RCC 7860 (cell line): Measurements from ENCODE around the gene PDE1C.
"Not testable (repeated sequence)": the region's sequence is repeated elsewhere in the genome, so short reads cannot be mapped to it uniquely, and the experiment has no call there.

Experiments
- DNase-seq: peaks from one replicate; pipeline ENCODE4 v3.0.0-alpha.2; 2015; ENCODE audit warnings: low spot score
- FAIRE-seq: peaks from 2 replicates; lab custom pipeline; 2012; peaks lifted over from hg19 to GRCh38; lab: Jason Lieb, UNC

Gene PDE1C

DNA sequence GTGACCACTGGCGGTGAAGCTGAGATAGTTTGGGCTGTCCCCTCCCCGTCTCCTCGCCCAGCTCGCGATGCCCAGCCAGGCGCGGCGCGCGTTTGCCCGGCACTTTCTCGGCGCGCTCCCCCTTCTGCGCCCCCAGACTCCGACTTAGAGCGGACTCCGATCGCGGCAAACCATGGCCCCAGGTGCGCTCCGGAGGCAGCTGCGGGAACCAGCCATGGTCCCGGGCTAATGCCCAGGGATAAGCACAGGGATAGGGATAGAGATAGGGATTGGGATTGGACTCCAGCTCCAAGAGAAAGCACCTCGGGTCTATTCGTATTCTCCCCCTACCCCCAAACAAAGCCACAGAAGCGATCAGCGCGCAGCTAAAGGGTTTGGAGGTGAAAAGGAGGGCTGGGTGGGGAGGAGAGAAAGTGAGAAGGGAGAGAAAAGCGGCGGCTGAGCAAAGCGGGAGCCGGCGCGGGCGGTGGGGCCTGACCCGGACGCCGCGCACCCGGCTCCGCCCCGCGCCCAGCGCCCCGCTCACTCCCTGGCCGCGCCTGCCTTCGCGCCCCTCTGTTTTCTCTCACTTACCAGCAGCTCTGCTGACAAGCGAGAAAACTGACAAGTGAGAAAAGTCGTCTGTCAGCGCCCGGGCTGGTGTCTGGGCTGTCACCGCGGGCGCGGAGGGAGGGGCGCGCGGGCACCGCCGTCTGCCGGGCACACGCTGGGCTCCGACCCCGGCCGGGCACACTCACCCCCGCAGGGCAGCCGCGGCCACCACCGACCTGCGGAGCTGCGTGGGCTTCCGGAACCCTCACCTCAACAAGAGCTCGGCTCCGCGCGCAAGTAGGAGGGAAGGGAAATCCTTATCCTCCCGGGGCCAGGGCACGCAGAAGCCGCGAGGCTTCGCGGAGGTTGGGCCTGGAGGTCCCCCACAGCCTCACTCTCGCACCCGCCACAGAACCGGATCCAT is at the start of gene PDE1C:
PDE1C (minus strand) TSS at position 2 of the 955 bp plus-strand sequence.
- no peak for DNase-seq
- FAIRE-seq: no peak

DNA sequence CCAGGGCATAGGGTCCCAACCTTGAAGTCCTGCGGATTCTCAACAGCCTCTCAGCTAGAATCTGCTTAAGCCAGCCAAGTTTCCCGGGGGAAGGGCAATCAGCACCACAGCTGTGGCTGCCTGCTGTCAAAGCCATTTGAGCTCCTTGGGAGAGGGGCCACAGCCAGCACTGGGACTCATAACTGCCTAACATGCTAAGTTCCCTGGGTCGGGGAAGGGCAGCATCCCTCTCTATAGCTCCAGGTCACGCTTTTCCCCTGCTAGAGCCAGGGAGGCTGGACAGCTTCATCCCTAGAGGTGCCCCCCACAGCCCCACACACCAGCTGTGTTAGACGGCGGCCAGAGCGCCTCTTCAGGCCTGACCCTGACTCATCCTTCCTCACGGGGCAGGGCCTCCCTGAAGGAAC is 49.6 kb upstream of the PDE1C start:
- FAIRE-seq: no peak
- DNase-seq: no peak

- no peak for FAIRE-seq
- DNase-seq: no peak
Observed at GRCh38 chr7:32117837-32118236, 47.6 kb upstream of the PDE1C start.

- no peak for FAIRE-seq
- DNase-seq: no peak
Observed at GRCh38 chr7:32116436-32116835, 46.2 kb upstream of the PDE1C start.

DNA sequence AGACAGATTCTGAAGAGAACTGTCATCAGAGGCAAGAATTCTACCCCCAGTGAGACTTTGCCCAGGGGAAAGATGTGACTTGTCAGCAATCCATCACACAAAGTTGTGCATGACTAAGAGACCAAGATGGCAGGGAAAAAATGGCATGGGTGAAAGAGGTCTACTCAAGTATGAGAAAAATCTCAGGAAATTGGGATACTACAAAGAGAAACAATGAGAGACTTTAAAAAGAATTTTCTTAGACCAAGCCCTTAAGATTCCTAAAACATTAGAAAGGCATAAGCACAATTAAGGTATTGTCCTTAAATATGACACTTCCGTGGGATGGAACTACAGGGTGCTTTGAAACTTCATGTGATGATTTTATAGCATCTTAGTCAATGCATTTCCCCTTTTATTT is 45.6 kb upstream of the PDE1C start:
- FAIRE-seq: no peak
- DNase-seq: peak; percentile 66

DNA sequence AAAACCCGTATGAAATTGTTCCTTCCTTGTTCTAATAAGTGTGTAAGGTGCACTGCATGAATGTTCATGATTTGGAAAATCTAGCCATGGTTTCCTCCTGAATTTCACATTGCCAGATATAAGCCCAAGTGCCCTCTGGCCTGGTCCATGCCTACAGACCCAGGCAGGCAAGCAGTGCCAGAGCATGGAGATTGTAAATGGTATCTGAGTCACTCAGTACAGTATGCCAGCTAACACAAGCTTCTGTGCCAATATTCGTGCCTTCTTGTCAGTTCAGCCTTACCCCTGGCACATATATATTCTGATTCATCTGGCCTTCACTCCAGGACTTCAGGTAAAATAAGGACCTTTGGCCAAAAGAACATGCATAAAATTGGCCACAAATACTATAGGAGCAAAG is 38.4 kb upstream of the PDE1C start:
- DNase-seq (no peak), FAIRE-seq (no peak)

DNA sequence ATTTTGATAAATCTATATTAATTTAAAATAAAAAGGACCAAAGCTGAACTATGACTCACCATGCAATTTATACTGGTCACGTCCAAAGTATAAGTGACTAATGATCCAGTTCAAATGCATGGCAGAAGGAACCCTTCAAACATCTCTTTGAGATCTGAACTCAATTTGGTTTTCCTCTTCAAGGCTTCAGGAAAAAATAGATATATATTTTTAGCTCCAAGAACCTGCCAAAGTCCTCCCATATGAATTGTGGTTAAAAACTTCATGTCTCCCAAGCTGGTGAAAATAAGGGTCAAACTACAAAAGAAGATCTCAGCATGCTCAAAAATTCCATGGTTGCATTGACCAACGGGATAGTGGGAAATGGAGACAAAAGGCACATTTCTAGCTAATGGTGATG is 34.6 kb upstream of the PDE1C start:
- FAIRE-seq: no peak
- DNase-seq: no peak

DNA sequence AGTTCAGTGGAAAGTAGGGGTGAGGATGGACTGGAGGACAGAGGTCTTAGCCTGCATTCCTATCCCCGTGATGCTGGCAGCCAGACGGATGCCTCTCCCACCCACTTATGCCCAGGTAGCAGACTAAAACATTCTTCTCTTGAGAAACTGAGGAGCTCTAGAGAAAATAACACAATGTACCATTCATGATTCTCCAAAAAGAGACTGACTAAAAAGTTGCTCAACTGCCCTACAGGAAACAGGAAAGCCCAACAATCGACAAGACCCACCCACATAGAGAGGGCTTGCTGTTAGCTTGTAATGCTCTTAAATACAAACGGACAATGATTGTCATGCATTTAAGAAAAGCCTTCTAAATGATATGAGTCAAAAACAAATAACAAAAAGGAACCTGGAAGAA is 33.2 kb upstream of the PDE1C start:
- no peak for FAIRE-seq
- DNase-seq: no peak

GRCh38 chr7:32102432-32102873 is 32.2 kb upstream of the PDE1C start:
- DNase-seq: no peak
- FAIRE-seq: no peak

GRCh38 chr7:32100407-32100907 is 30.2 kb upstream of the PDE1C start:
- no peak for DNase-seq
- FAIRE-seq: no peak

DNA sequence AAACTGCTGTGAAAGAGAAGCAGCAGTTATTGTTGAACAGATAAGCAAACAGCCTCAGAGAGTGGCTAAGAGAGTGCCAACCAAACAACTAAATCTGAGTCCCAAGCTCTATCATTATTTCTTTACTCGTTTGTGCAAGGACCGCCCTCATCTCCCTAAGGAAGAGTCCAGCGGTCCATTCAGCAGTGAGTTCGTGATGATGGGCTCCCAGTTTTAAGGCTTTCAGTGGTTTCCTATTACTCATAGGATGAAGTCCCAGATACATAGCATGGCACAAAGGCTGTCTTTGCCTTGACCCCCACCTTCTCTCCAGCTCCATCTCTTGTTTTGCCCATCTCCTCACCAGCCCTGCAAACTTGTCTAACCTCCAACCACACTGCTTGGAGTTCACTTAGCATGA is 24.3 kb upstream of the PDE1C start:
- FAIRE-seq (no peak), DNase-seq (no peak)

GRCh38 chr7:32093415-32094408 is 23.5 kb upstream of the PDE1C start:
- FAIRE-seq: no peak
- peak; percentile 73 for DNase-seq

GRCh38 chr7:32092346-32092745 is 22.1 kb upstream of the PDE1C start:
- no peak for DNase-seq
- FAIRE-seq: no peak

DNA sequence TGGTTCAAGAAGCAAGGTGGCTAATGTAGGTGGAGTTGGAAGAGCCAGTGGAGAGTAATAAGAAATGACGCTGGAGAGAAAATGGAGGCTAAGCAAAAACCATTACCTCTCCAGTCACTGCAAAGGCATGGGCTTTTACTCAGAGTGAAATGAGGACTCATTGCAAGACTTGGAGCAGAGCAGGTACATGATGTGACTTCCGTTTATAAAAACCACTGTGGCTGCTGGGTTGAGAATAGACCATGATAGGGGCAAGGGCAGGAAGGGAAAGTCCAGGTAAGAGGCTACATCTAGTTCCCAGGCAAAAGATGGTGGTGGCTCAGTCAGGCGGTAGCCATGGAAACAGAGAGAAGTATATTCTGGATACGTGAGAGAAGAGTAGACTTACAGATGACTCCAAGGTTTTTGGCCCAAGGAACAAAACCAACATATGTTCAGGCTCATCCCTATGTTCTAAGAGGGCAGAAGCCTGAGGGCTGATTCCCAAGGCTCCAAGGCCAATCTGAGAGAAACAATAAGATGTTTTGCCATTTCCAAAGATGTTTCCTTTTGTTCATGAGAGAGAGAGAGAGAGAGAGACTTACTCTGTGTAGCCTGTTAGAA is 21.5 kb upstream of the PDE1C start:
- FAIRE-seq (no peak), DNase-seq (no peak)

- no peak for FAIRE-seq
Observed at GRCh38 chr7:32089678-32090077, 19.5 kb upstream of the PDE1C start.

GRCh38 chr7:32089256-32089655 is 19.0 kb upstream of the PDE1C start:
- FAIRE-seq (no peak), DNase-seq (no peak)

More at GRCh38 chr7:32089678-32090077, 19.5 kb upstream of the PDE1C start:
- no peak for DNase-seq

- FAIRE-seq (no peak), DNase-seq (no peak)
Observed at GRCh38 chr7:32088451-32088881, 18.3 kb upstream of the PDE1C start.

GRCh38 chr7:32079510-32079909 is 9.3 kb upstream of the PDE1C start:
- DNase-seq: no peak
- no peak for FAIRE-seq

- DNase-seq (no peak), FAIRE-seq (no peak)
Observed at GRCh38 chr7:32078824-32079223, 8.6 kb upstream of the PDE1C start.

GRCh38 chr7:32077806-32078205 is 7.6 kb upstream of the PDE1C start:
- DNase-seq (no peak), FAIRE-seq (no peak)

DNA sequence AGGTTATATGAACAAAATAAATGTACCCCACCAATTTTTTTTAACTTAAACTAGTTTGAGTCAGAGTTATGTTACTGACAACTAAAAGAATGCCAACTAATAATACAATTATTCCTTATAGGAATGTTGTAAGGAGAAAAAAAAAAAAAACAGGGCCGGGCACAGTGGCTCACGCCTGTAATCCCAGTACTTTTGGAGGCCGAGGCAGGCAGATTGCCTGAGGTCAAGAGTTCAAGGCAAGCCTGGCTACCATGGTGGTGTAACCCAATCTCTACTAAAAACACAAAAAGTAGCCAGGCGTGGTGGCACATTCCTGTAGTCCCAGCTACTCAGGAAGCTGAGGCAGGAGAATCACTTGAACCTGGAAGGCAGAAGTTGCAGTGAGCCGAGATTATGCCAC is 6.6 kb upstream of the PDE1C start:
- not testable (repeated sequence) for FAIRE-seq, DNase-seq
